Activated naive CD4-positive, alpha-beta T cell treated with anti-CD3 and anti-CD28 coated beads for 36 hours (primary cell): ENCODE data around the gene TMEM140. TPM values are rescaled to one million over a fixed set of nuclear protein-coding genes. Genes with fewer than 3 reads are reported as not detected.

ENCODE experiments used
- CTCF ChIA-PET: fragments of 350-600 bp; sonication (Branson Sonifier 250); formaldehyde crosslinking; loops from one replicate; lab custom pipeline; 2021; ENCODE audit warnings: antibody characterized with exemption; lab: Charles Lee
- DNase-seq: peaks from one replicate; pipeline ENCODE4 v3.0.0-alpha.2; 2020
- H3K27ac Mint-ChIP-seq: one replicate; pipeline ENCODE4 v1.8.0; 2021; ENCODE audit warnings: mild to moderate bottlenecking, mixed read lengths
- H3K27me3 Mint-ChIP-seq: one replicate; pipeline ENCODE4 v1.8.0; 2021; ENCODE audit warnings: low read depth, mixed read lengths
- H3K36me3 Mint-ChIP-seq: one replicate; pipeline ENCODE4 v1.8.0; 2021; ENCODE audit warnings: low read depth, mixed read lengths
- H3K4me1 Mint-ChIP-seq: one replicate; pipeline ENCODE4 v1.8.0; 2021; ENCODE audit warnings: low read depth, mixed read lengths
- H3K4me3 Mint-ChIP-seq: one replicate; pipeline ENCODE4 v1.8.0; 2021; ENCODE audit warnings: mild to moderate bottlenecking, moderate library complexity, mixed read lengths
- H3K9me3 Mint-ChIP-seq: one replicate; pipeline ENCODE4 v1.8.0; 2021; ENCODE audit warnings: mixed read lengths
- intact Hi-C: fragments of 100-400 bp; cut with micrococcal nuclease; formaldehyde crosslinking; loops from one replicate; pipeline ENCODE4 v1.15.1; 2023
- total RNA-seq, 2 experiments: library from RNA; stranded (reverse); gene quantifications; one replicate each; pipeline ENCODE4 v1.2.3, GENCODE V29; 2021

The TMEM140 gene
- total RNA-seq, 2 experiments from 2014 or later: 8.1 to 9.2 TPM

GRCh38 chr7:135160098-135160857, 12.4 kb downstream of the TMEM140 start:
- intact Hi-C loops: loop anchor here (1.0 to 5.0 kb wide), 3 partner anchors 9 to 703 kb away; partner anchors contain the start of genes AKR1B1 and TMEM140
- H3K4me3 Mint-ChIP-seq: no peak overlapping the region
- peaks cover 29% of the 10 kb centered on the region for H3K9me3 Mint-ChIP-seq
- peaks cover 34% of the 10 kb centered on the region for H3K4me1 Mint-ChIP-seq
- no peaks in the 10 kb centered on the region for H3K27me3 Mint-ChIP-seq
- CTCF ChIA-PET: interaction anchor here (0.6 to 5.9 kb wide), 4 partner anchors 9 to 521 kb away, joined by 3 to 23 read pairs (median 8); partner anchors contain the start of gene TMEM140
- H3K27ac Mint-ChIP-seq: peak overlapping the region; percentile 90
- H3K36me3 Mint-ChIP-seq: peaks cover 74% of the 10 kb centered on the region
- peak; percentile 34 for DNase-seq

- Mint-ChIP-seq H3K9me3 (peaks cover 23% of the 10 kb centered on the region), H3K4me3 (no peak overlapping the region), H3K4me1 (peaks cover 34% of the 10 kb centered on the region), H3K27ac (peak overlapping the region; percentile 90), H3K36me3 (peaks cover 72% of the 10 kb centered on the region), H3K27me3 (no peaks in the 10 kb centered on the region)
- intact Hi-C loops: loop anchor here (1.0 to 5.0 kb wide), 3 partner anchors 8 to 704 kb away; partner anchors contain the start of genes AKR1B1 and TMEM140
- DNase-seq: no peak
- CTCF ChIA-PET: interaction anchor here (0.6 to 5.9 kb wide), 4 partner anchors 8 to 522 kb away, joined by 3 to 23 read pairs (median 9); partner anchors contain the start of gene TMEM140
Measured at GRCh38 chr7:135160858-135161653, 13.2 kb downstream of the TMEM140 start.

GRCh38 chr7:135161669-135162068, 13.8 kb downstream of the TMEM140 start:
- intact Hi-C loops: loop anchor here (5.0 kb wide), 1 partner anchor 704 kb away; the partner anchor contains the start of gene AKR1B1
- CTCF ChIA-PET: interaction anchor here (0.7 to 5.9 kb wide), 3 partner anchors 7 to 14 kb away, joined by 3 to 23 read pairs (median 14); partner anchors contain the start of genes CYREN and TMEM140
- H3K9me3 Mint-ChIP-seq: peaks cover 17% of the 10 kb centered on the region
- H3K36me3 Mint-ChIP-seq: peaks cover 72% of the 10 kb centered on the region
- H3K27ac Mint-ChIP-seq: peak overlapping the region; percentile 90
- H3K4me1 Mint-ChIP-seq: peaks cover 38% of the 10 kb centered on the region
- no peak overlapping the region for H3K4me3 Mint-ChIP-seq
- H3K27me3 Mint-ChIP-seq: no peaks in the 10 kb centered on the region
- DNase-seq: no peak

- DNase-seq: no peak
- CTCF ChIA-PET: interaction anchor here (0.6 to 5.9 kb wide), 3 partner anchors 8 to 74 kb away, joined by 3 to 23 read pairs (median 4); partner anchors contain the start of genes CYREN and TMEM140
- Mint-ChIP-seq H3K36me3 (peaks cover 71% of the 10 kb centered on the region), H3K4me1 (peaks cover 41% of the 10 kb centered on the region), H3K27me3 (no peaks in the 10 kb centered on the region), H3K9me3 (peaks cover 11% of the 10 kb centered on the region), H3K27ac (peak overlapping the region; percentile 90), H3K4me3 (no peak overlapping the region)
- intact Hi-C loops: loop anchor here (5.0 kb wide), 1 partner anchor 705 kb away; the partner anchor contains the start of gene AKR1B1
Measured at GRCh38 chr7:135162382-135163001, 14.6 kb downstream of the TMEM140 start.

GRCh38 chr7:135164357-135165061, 16.6 kb downstream of the TMEM140 start:
- Mint-ChIP-seq H3K9me3 (peaks cover 11% of the 10 kb centered on the region), H3K36me3 (peaks cover 83% of the 10 kb centered on the region), H3K4me1 (peaks cover 55% of the 10 kb centered on the region), H3K27me3 (no peaks in the 10 kb centered on the region), H3K27ac (peak overlapping the region; percentile 65), H3K4me3 (no peak overlapping the region)
- DNase-seq: no peak
- CTCF ChIA-PET: interaction anchor here (1.5 kb wide), 1 partner anchor 532 kb away, joined by 5 read pairs; no protein-coding TSS in a partner anchor
- intact Hi-C loops: loop anchor here (5.0 kb wide), 2 partner anchors 707 to 847 kb away; partner anchors contain the start of genes AKR1B1 and SLC35B4

- H3K27ac Mint-ChIP-seq: no peak overlapping the region
- no peaks in the 10 kb centered on the region for H3K27me3 Mint-ChIP-seq
- H3K36me3 Mint-ChIP-seq: peaks cover 78% of the 10 kb centered on the region
- H3K9me3 Mint-ChIP-seq: peaks cover 11% of the 10 kb centered on the region
- H3K4me1 Mint-ChIP-seq: peaks cover 46% of the 10 kb centered on the region
- H3K4me3 Mint-ChIP-seq: no peak overlapping the region
- no peak for DNase-seq
- intact Hi-C loops: loop anchor here (5.0 kb wide), 1 partner anchor 849 kb away; the partner anchor contains the start of gene SLC35B4
- CTCF ChIA-PET: no interaction called here
Measured at GRCh38 chr7:135165862-135166261, 18.0 kb downstream of the TMEM140 start.

GRCh38 chr7:135166338-135166990, 18.6 kb downstream of the TMEM140 start:
- peak overlapping the region; percentile 95 for H3K27ac Mint-ChIP-seq
- H3K27me3 Mint-ChIP-seq: no peaks in the 10 kb centered on the region
- H3K4me1 Mint-ChIP-seq: peaks cover 45% of the 10 kb centered on the region
- no peak overlapping the region for H3K4me3 Mint-ChIP-seq
- peaks cover 72% of the 10 kb centered on the region for H3K36me3 Mint-ChIP-seq
- intact Hi-C loops: loop anchor here (5.0 kb wide), 1 partner anchor 849 kb away; the partner anchor contains the start of gene SLC35B4
- CTCF ChIA-PET: no interaction called here
- no peak for DNase-seq
- peaks cover 11% of the 10 kb centered on the region for H3K9me3 Mint-ChIP-seq

- Mint-ChIP-seq H3K9me3 (peaks cover 6% of the 10 kb centered on the region), H3K27me3 (no peaks in the 10 kb centered on the region), H3K36me3 (peaks cover 62% of the 10 kb centered on the region), H3K27ac (peak overlapping the region; percentile 95), H3K4me1 (peaks cover 46% of the 10 kb centered on the region), H3K4me3 (peak overlapping the region; percentile 45)
- CTCF ChIA-PET: interaction anchor here (2.7 to 4.9 kb wide), 2 partner anchors 7 to 20 kb away, joined by 14 to 61 read pairs; partner anchors contain the start of gene TMEM140
- DNase-seq: no peak
- intact Hi-C loops: loop anchor here (5.0 kb wide), 1 partner anchor 850 kb away; the partner anchor contains the start of gene SLC35B4
Measured at GRCh38 chr7:135167365-135167917, 19.6 kb downstream of the TMEM140 start.

- Mint-ChIP-seq H3K36me3 (peaks cover 57% of the 10 kb centered on the region), H3K9me3 (peaks cover under 1% of the 10 kb centered on the region), H3K4me1 (peaks cover 46% of the 10 kb centered on the region), H3K27me3 (no peaks in the 10 kb centered on the region), H3K27ac (peak overlapping the region; percentile 95), H3K4me3 (peak overlapping the region; percentile 89)
- intact Hi-C loops: loop anchor here (5.0 kb wide), 1 partner anchor 851 kb away; the partner anchor contains the start of gene SLC35B4
- DNase-seq: peak; percentile 66
- CTCF ChIA-PET: interaction anchor here (1.0 to 4.9 kb wide), 7 partner anchors 7 to 207 kb away, joined by 3 to 61 read pairs (median 10); partner anchors contain the start of genes AGBL3, TMEM140 and WDR91
Measured at GRCh38 chr7:135168001-135168400, 20.1 kb downstream of the TMEM140 start.
